ENCODE measurements around the gene SOBP.

The SOBP gene

GRCh38 chr6:107510108-107510507 is 20.2 kb downstream of the SOBP start (continued):
- TF ChIP-seq, protein P1, sequence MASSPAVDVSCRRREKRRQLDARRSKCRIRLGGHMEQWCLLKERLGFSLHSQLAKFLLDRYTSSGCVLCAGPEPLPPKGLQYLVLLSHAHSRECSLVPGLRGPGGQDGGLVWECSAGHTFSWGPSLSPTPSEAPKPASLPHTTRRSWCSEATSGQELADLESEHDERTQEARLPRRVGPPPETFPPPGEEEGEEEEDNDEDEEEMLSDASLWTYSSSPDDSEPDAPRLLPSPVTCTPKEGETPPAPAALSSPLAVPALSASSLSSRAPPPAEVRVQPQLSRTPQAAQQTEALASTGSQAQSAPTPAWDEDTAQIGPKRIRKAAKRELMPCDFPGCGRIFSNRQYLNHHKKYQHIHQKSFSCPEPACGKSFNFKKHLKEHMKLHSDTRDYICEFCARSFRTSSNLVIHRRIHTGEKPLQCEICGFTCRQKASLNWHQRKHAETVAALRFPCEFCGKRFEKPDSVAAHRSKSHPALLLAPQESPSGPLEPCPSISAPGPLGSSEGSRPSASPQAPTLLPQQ (tag by site-specific recombination; IDR thresholded peaks at IDR 0.05), result no peak

DNA sequence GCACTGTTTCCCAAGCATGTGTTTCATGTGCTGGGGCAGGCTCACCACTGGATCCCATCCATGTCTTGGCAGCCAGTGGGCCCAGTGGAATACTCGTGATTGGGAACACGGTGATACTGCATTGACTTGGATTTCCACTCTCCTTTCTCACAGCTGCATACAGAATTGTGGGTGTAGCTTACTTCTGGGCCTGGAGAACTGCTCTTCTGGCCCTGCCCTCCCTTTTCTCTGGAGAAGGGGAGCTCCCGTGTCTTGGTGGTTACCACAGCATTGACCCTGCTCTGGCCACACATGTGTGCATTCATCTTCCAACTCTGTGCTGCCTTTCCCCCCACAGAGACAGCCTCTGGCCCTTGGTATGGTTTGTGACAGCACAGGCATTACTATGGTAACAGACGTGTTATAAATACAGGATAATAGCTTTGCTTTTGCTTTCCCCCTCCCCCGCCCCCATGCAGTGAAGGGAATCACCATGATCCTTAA is 21.6 kb downstream of the SOBP start:
- Histone ChIP-seq H3K4me3 (ENCODE audit: low read depth, low read length) (no peak overlapping the region), H3K36me3 (ENCODE audit: control insufficient read depth in 2 of 2, insufficient read depth in 1 of 2, low read length in 2 of 2) (peaks cover 13 to 16% of the 10 kb centered on the region in 2 experiments; a peak in 2 of 3 replicates), H3K9me3 (ENCODE audit: control insufficient read depth, insufficient read depth, low read depth, low read length) (no peaks in the 10 kb centered on the region), H3K27ac (ENCODE audit: extremely low read depth, low read depth, low read length) (no peak overlapping the region), H3K4me1 (ENCODE audit: control insufficient read depth, insufficient read depth, low read length) (peaks cover 15% of the 10 kb centered on the region)
- POLR2A ChIA-PET, result interaction anchor here (1.5 to 1.9 kb wide), 2 partner anchors 18 to 23 kb away, joined by 4 to 5 read pairs; no protein-coding TSS in a partner anchor
- CTCF ChIA-PET, result no interaction called here
- TF ChIP-seq ZNF654 (tag by site-specific recombination; IDR thresholded peaks at IDR 0.05; ENCODE audit: low read depth), result no peak
- no peak for TF ChIP-seq ZNF114 (tag by site-specific recombination; IDR thresholded peaks at IDR 0.05)
- TF ChIP-seq ZNF670 (tag by site-specific recombination; IDR thresholded peaks at IDR 0.05; ENCODE audit: low read depth), result no peak
- no peak for TF ChIP-seq ZNF626 (tag by site-specific recombination; IDR thresholded peaks at IDR 0.05)
- TF ChIP-seq ZNF488 (tag by site-specific recombination; IDR thresholded peaks at IDR 0.05), result no peak
- no peak for TF ChIP-seq ZXDB (tag by site-specific recombination; IDR thresholded peaks at IDR 0.05)
- TF ChIP-seq, protein P1 (tag by site-specific recombination; IDR thresholded peaks at IDR 0.05), result no peak
- no peak for TF ChIP-seq ZNF561 (tag by site-specific recombination; IDR thresholded peaks at IDR 0.05; ENCODE audit: borderline replicate concordance)
- no peak for TF ChIP-seq HOXD13 (CRISPR knock-in tag; IDR thresholded peaks at IDR 0.05; ENCODE audit: borderline replicate concordance)
- TF ChIP-seq ZNF184 (tag by site-specific recombination; IDR thresholded peaks at IDR 0.05), result no peak
- no peak for TF ChIP-seq ZNF2 (tag by site-specific recombination; IDR thresholded peaks at IDR 0.05)

GRCh38 chr6:107513214-107513613 is 23.3 kb downstream of the SOBP start:
- no peak overlapping the region for H3K4me3 ChIP-seq (ENCODE audit: low read depth, low read length)
- H3K4me1 ChIP-seq (ENCODE audit: control insufficient read depth, insufficient read depth, low read length), result peaks cover 15% of the 10 kb centered on the region
- no peaks in the 10 kb centered on the region for H3K9me3 ChIP-seq (ENCODE audit: control insufficient read depth, insufficient read depth, low read depth, low read length)
- H3K36me3 ChIP-seq (ENCODE audit: control insufficient read depth in 2 of 2, insufficient read depth in 1 of 2, low read length in 2 of 2), result peaks cover 8 to 18% of the 10 kb centered on the region in 2 experiments; a peak in 2 of 3 replicates
- POLR2A ChIA-PET, result no interaction called here
- CTCF ChIA-PET, result interaction anchor here (0.7 to 1.5 kb wide), 3 partner anchors 71 to 195 kb away, joined by 3 to 4 read pairs (median 4); no protein-coding TSS in a partner anchor
- H3K27ac ChIP-seq (ENCODE audit: extremely low read depth, low read depth, low read length), result no peak overlapping the region
- no peak for TF ChIP-seq KLF1 (tag by site-specific recombination; IDR thresholded peaks at IDR 0.05)
- no peak for TF ChIP-seq KLF17 (tag by site-specific recombination; IDR thresholded peaks at IDR 0.05)
- no peak for TF ChIP-seq ZBTB21 (tag by site-specific recombination; IDR thresholded peaks at IDR 0.05)
- no peak for TF ChIP-seq ZNF221 (tag by site-specific recombination; IDR thresholded peaks at IDR 0.05; ENCODE audit: borderline replicate concordance)
- TF ChIP-seq ZNF202 (tag by site-specific recombination; IDR thresholded peaks at IDR 0.05; ENCODE audit: borderline replicate concordance), result no peak
- TF ChIP-seq ZNF274 (IDR thresholded peaks at IDR 0.05; ENCODE audit: low read length), result no peak
- TF ChIP-seq ZNF274 (tag by site-specific recombination; IDR thresholded peaks at IDR 0.05; ENCODE audit: borderline replicate concordance), result no peak
- no peak for TF ChIP-seq ZNF654 (tag by site-specific recombination; IDR thresholded peaks at IDR 0.05; ENCODE audit: low read depth)
- TF ChIP-seq ZNF621 (tag by site-specific recombination; IDR thresholded peaks at IDR 0.05), result no peak
- no peak for TF ChIP-seq ZNF16 (tag by site-specific recombination; IDR thresholded peaks at IDR 0.05; ENCODE audit: low read depth)
- no peak for TF ChIP-seq ZNF2 (tag by site-specific recombination; IDR thresholded peaks at IDR 0.05)
- TF ChIP-seq, protein P2, sequence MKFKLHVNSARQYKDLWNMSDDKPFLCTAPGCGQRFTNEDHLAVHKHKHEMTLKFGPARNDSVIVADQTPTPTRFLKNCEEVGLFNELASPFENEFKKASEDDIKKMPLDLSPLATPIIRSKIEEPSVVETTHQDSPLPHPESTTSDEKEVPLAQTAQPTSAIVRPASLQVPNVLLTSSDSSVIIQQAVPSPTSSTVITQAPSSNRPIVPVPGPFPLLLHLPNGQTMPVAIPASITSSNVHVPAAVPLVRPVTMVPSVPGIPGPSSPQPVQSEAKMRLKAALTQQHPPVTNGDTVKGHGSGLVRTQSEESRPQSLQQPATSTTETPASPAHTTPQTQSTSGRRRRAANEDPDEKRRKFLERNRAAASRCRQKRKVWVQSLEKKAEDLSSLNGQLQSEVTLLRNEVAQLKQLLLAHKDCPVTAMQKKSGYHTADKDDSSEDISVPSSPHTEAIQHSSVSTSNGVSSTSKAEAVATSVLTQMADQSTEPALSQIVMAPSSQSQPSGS (tag by site-specific recombination; IDR thresholded peaks at IDR 0.05; ENCODE audit: low read depth), result no peak
- TF ChIP-seq ZNF335 (tag by site-specific recombination; conservative IDR thresholded peaks at IDR 0.05), result no peak
- no peak for TF ChIP-seq KLF16 (tag by site-specific recombination; IDR thresholded peaks at IDR 0.05)
- TF ChIP-seq ZFP37 (tag by site-specific recombination; IDR thresholded peaks at IDR 0.05), result no peak
- TF ChIP-seq ZNF449 (tag by site-specific recombination; IDR thresholded peaks at IDR 0.05), result no peak

Data from HEK293 (cell line).